Natural killer cell (primary cell): Measurements from ENCODE around the gene NF1. TPM values are rescaled to one million over a fixed set of nuclear protein-coding genes. Genes with fewer than 3 reads are reported as not detected.

Source experiments
- ATAC-seq, 3 donors: fragments of 150-1000 bp in 2 of 3; fragments of 200-7000 bp in 1 of 3; cut with Tn5 transposase; 1 replicate in 1 of 3; 2 replicates in 2 of 3; pipeline ENCODE4 v1.10.0; 2021; ENCODE audit warnings: mild to moderate bottlenecking in 2 of 3, moderate library complexity in 2 of 3
- DNase-seq, 2 donors: peaks; one replicate each; pipeline versions ENCODE4 v3.0.0 to v3.0.0-alpha.2; 2013 to 2021; ENCODE audit warnings: mixed read lengths in 1 of 2
- H3K27ac ChIP-seq: one replicate; pipeline ENCODE4 v1.5.1; 2013; ENCODE audit warnings: mild to moderate bottlenecking, low read length
- H3K27me3 ChIP-seq: one replicate; pipeline ENCODE4 v1.6.1; 2013; ENCODE audit warnings: low read length; ENCODE audit not compliant: control insufficient read depth, insufficient read depth
- H3K36me3 ChIP-seq: one replicate; pipeline ENCODE4 v1.6.1; 2013; ENCODE audit warnings: low read length; ENCODE audit not compliant: control insufficient read depth, insufficient read depth
- H3K4me1 ChIP-seq: one replicate; pipeline ENCODE4 v1.6.1; 2013; ENCODE audit warnings: low read length; ENCODE audit not compliant: control insufficient read depth, insufficient read depth
- H3K4me3 ChIP-seq: one replicate; pipeline ENCODE4 v1.5.1; 2013; ENCODE audit warnings: low read length
- H3K9me3 ChIP-seq: one replicate; pipeline ENCODE4 v1.6.1; 2013; ENCODE audit warnings: low read length; ENCODE audit not compliant: control insufficient read depth, insufficient read depth
- H3K27ac Mint-ChIP-seq, 2 donors: one replicate each; pipeline ENCODE4 v1.8.0; 2022; ENCODE audit warnings: mild to moderate bottlenecking in 2 of 2, mixed read lengths in 2 of 2, moderate library complexity in 1 of 2
- H3K27me3 Mint-ChIP-seq, 2 donors: one replicate each; pipeline ENCODE4 v1.8.0; 2022; ENCODE audit warnings: low read depth in 2 of 2, mixed read lengths in 2 of 2
- H3K36me3 Mint-ChIP-seq: one replicate; pipeline ENCODE4 v1.8.0; 2022; ENCODE audit warnings: mixed read lengths
- H3K4me1 Mint-ChIP-seq, 2 donors: one replicate each; pipeline ENCODE4 v1.8.0; 2022; ENCODE audit warnings: mixed read lengths in 2 of 2
- H3K4me3 Mint-ChIP-seq: one replicate; pipeline ENCODE4 v1.8.0; 2022; ENCODE audit warnings: mild to moderate bottlenecking, moderate library complexity, mixed read lengths
- H3K9me3 Mint-ChIP-seq, 2 donors: one replicate each; pipeline ENCODE4 v1.8.0; 2022; ENCODE audit warnings: mixed read lengths in 2 of 2
- WGBS: methylation state at CpG from one replicate; pipeline ENCODE4 v1.1.7; 2013; ENCODE audit warnings: missing lambda C conversion rate; ENCODE audit not compliant: insufficient coverage; 5-methylcytosine and 5-hydroxymethylcytosine counted together
- intact Hi-C: fragments of 100-400 bp; cut with micrococcal nuclease; formaldehyde crosslinking; loops from one replicate; pipeline ENCODE4 v1.14.2; 2022
- total RNA-seq, 4 donors: library from RNA; stranded (reverse); fragments of 120-200 nt in 1 of 4; gene quantifications; one replicate each; pipeline versions ENCODE4 v1.2.3 to v1.2.4, GENCODE V29; 2013 to 2022
- TF ChIP-seq, protein P1 (sequence below): fragments of 200-600 bp; IDR thresholded peaks from one replicate; pipeline ENCODE4 v1.8.0; 2022; ENCODE audit warnings: antibody characterized with exemption

The NF1 gene
- total RNA-seq, 3 donors from 2014 or later (not counting 1 experiment from before 2014, with no cell fraction given), result 30.3 to 40.7 (median 38.8) TPM

DNA sequence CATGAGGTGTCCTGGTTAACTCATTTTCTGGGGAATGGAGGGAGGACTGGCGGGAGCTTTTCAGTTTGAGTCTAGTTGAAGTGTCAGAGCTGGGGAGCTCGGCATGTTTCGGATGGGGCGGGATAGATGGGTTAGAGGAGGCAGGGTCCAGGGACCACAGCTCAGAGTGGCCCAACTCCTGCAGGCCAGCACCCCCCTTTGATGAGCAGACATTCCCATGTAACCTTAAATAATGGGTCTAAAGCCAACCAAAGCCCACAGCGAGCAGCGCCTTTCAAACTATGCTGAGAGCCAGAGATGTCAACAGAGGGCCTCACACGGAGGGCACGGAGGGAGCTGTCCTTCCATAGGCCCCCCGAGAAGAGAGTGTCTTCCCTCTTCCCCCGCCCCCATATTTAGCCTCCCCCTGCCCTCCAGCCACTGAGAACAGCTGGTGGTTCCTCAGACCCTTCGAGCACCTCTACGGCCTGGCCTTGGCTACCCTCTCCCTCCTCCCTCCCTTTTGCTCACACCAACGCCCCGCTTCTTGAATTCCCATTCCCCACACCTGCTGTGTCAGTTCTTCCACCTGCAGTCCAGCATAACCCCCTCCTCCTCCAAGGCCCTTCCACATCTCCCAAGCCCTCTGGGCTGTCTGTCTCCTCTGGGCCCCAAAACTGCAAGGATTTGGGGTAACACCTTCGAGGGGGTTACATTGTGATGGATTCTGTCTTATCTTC is 318.5 kb downstream of the NF1 start:
- ATAC-seq (no peak), DNase-seq (no peak)
- WGBS, result 87% methylated on average over 15 of the region's 15 CpGs
- Mint-ChIP-seq H3K4me1 (no peaks in the 10 kb centered on the region), H3K9me3 (no peaks in the 10 kb centered on the region), H3K4me3 (no peak overlapping the region), H3K36me3 (no peaks in the 10 kb centered on the region), H3K27me3 (no peaks in the 10 kb centered on the region), H3K27ac (no peak overlapping the region)
- Histone ChIP-seq H3K9me3 (no peaks in the 10 kb centered on the region), H3K27ac (no peak overlapping the region), H3K36me3 (no peaks in the 10 kb centered on the region), H3K27me3 (no peaks in the 10 kb centered on the region), H3K4me3 (no peak overlapping the region), H3K4me1 (peaks cover 3% of the 10 kb centered on the region)
- intact Hi-C loops, result no loop called here
- TF ChIP-seq, protein P1, sequence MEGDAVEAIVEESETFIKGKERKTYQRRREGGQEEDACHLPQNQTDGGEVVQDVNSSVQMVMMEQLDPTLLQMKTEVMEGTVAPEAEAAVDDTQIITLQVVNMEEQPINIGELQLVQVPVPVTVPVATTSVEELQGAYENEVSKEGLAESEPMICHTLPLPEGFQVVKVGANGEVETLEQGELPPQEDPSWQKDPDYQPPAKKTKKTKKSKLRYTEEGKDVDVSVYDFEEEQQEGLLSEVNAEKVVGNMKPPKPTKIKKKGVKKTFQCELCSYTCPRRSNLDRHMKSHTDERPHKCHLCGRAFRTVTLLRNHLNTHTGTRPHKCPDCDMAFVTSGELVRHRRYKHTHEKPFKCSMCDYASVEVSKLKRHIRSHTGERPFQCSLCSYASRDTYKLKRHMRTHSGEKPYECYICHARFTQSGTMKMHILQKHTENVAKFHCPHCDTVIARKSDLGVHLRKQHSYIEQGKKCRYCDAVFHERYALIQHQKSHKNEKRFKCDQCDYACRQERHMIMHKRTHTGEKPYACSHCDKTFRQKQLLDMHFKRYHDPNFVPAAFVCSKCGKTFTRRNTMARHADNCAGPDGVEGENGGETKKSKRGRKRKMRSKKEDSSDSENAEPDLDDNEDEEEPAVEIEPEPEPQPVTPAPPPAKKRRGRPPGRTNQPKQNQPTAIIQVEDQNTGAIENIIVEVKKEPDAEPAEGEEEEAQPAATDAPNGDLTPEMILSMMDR, result no peak

DNA sequence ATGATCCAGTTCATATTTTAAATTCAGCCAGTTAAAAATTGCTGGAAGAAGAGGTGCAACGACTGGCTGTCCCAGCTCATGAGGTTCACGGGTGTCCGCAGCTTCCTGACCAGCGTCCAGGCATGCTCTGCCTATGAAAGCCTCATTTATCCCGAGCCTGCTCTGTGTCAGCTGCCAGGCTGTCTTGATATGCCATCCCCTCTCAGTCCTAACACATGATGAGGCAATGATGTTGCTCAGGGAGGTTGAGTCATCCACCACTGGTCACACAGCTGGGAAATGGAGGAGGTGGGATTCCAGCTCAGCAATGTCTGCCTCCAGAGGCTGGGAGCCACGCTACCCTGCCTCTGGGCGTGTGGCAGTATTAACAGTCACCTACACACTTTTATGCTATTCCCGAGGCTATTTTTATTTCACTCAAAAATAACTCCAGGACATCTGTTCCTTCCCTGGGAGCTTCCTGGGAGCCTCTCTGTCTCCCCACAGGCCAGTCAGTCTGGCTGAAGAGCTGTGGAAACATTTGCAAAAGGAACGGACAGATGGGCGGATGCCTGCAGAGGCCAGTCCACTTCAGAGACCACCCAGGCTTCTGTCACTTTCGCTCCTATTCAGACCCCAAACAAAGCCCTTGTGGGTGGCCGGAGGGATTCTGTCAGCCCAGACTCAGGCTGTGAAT is 319.2 kb downstream of the NF1 start:
- DNase-seq, result no peak
- 84% methylated on average over 12 of the region's 12 CpGs for WGBS
- no peak for ATAC-seq
- H3K4me3 Mint-ChIP-seq, result no peak overlapping the region
- H3K4me1 Mint-ChIP-seq, result no peaks in the 10 kb centered on the region
- no peaks in the 10 kb centered on the region for H3K36me3 ChIP-seq
- H3K27me3 ChIP-seq, result no peaks in the 10 kb centered on the region
- no peaks in the 10 kb centered on the region for H3K27me3 Mint-ChIP-seq
- peaks cover 3% of the 10 kb centered on the region for H3K4me1 ChIP-seq
- H3K27ac Mint-ChIP-seq, result no peak overlapping the region
- H3K4me3 ChIP-seq, result no peak overlapping the region
- H3K27ac ChIP-seq, result no peak overlapping the region
- H3K9me3 ChIP-seq, result no peaks in the 10 kb centered on the region
- H3K36me3 Mint-ChIP-seq, result no peaks in the 10 kb centered on the region
- no peaks in the 10 kb centered on the region for H3K9me3 Mint-ChIP-seq
- TF ChIP-seq, protein P1, result no peak
- intact Hi-C loops, result no loop called here

DNA sequence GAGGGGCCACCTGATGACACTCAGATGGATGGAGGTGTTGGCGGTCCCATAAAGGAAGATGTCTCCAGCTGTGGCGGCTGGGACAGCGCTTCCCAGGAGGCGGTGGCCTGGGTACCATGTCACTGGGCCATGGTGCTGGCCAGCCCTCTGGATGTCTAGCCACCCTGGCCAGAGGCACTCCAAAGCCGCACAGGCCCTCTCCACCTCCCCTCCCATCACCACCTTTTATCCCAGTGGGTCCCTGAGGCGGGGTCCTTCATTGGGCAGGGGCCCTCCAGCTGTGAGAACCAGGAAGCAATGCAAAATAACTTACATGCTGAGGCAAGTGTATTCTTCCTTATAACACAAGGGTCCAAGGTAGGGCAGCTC is 319.8 kb downstream of the NF1 start:
- H3K9me3 Mint-ChIP-seq, result no peaks in the 10 kb centered on the region

More for the DNA sequence above, 319.8 kb downstream of the NF1 start:
- Histone ChIP-seq H3K9me3 (no peaks in the 10 kb centered on the region), H3K4me3 (no peak overlapping the region), H3K36me3 (no peaks in the 10 kb centered on the region), H3K27ac (no peak overlapping the region), H3K27me3 (no peaks in the 10 kb centered on the region), H3K4me1 (peaks cover 3% of the 10 kb centered on the region)
- Mint-ChIP-seq H3K27me3 (no peaks in the 10 kb centered on the region), H3K4me1 (no peaks in the 10 kb centered on the region), H3K27ac (no peak overlapping the region), H3K4me3 (no peak overlapping the region), H3K36me3 (no peaks in the 10 kb centered on the region)
- intact Hi-C loops, result no loop called here
- ATAC-seq (no peak), DNase-seq (no peak)
- TF ChIP-seq, protein P1, result no peak
- 94% methylated on average over 6 of the region's 6 CpGs for WGBS
